Measurements from ENCODE around the gene TMED1. TPM values are rescaled to one million over a fixed set of nuclear protein-coding genes. Genes with fewer than 3 reads are reported as not detected.

The TMED1 gene
- total and polyA plus RNA-seq, 9 of the 15 experiments (the other 6 are each of a cell fraction or from before 2014, with no cell fraction given), result 0.86 to 30.2 (median 23.5) TPM

- TF ChIP-seq NCOR1 (IDR thresholded peaks at IDR 0.05), result peak; percentile 55; the same call in 1 of the 2 replicates
- no peak for TF ChIP-seq ZNF280B (CRISPR knock-in tag; IDR thresholded peaks at IDR 0.05)
- no peak for TF ChIP-seq CREB1 (IDR thresholded peaks at IDR 0.05)
- no peak for TF ChIP-seq CREB1 (CRISPR knock-in tag; IDR thresholded peaks at IDR 0.05)
- 0 out of 2 replicates have a peak, but pooled peaks have one; percentile 36 for TF ChIP-seq CBFB (CRISPR knock-in tag; IDR thresholded peaks at IDR 0.05)
- no peak for TF ChIP-seq NFE2L1 (tag; IDR thresholded peaks at IDR 0.05; ENCODE audit: borderline replicate concordance, low read depth)
- TF ChIP-seq MXI1 (IDR thresholded peaks at IDR 0.05; ENCODE audit: low read depth, low read length), result no peak
- no peak for TF ChIP-seq SFPQ (IDR thresholded peaks at IDR 0.05; ENCODE audit: low read depth, low read length)
- TF ChIP-seq CSDE1 (IDR thresholded peaks at IDR 0.05), result no peak
- no peak for TF ChIP-seq SIRT6 (IDR thresholded peaks at IDR 0.05; ENCODE audit: low read depth, low read length)
- TF ChIP-seq CEBPB (tag; IDR thresholded peaks at IDR 0.05), result no peak
- no peak for TF ChIP-seq ZKSCAN1 (IDR thresholded peaks at IDR 0.05; ENCODE audit: low read depth, low read length)
- TF ChIP-seq NRF1 (conservative IDR thresholded peaks at IDR 0.05 in 1 of 2, IDR thresholded peaks at IDR 0.05 in 1 of 2), result peak; percentile 56 to 65
- TF ChIP-seq ETV6 (IDR thresholded peaks at IDR 0.05; ENCODE audit: borderline replicate concordance in 1 of 2, low read depth in 2 of 2, low read length in 1 of 2), result no peak
- no peak for TF ChIP-seq ETV6 (CRISPR knock-in tag; IDR thresholded peaks at IDR 0.05; ENCODE audit: borderline replicate concordance)
- TF ChIP-seq ZNF644 (tag; IDR thresholded peaks at IDR 0.05; ENCODE audit: low read depth), result no peak
- TF ChIP-seq PRMT5 (CRISPR knock-in tag; IDR thresholded peaks at IDR 0.05), result no peak
- TF ChIP-seq NCOA4 (IDR thresholded peaks at IDR 0.05; ENCODE audit: partially characterized antibody), result no peak
- TF ChIP-seq THRB (CRISPR knock-in tag; conservative IDR thresholded peaks at IDR 0.05), result no peak
- TF ChIP-seq ATF4 (CRISPR knock-in tag; IDR thresholded peaks at IDR 0.05), result no peak
- TF ChIP-seq KLF1 (tag; IDR thresholded peaks at IDR 0.05), result no peak
- no peak for TF ChIP-seq IRF9 (tag; IDR thresholded peaks at IDR 0.05)
Measured at GRCh38 chr19:10811391-10812111, 24.5 kb downstream of the TMED1 start (continued).

Data from K562 (cell line).